ENCODE measurements around the gene TRAK1. TPM values are rescaled to one million over a fixed set of nuclear protein-coding genes. Genes with fewer than 3 reads are reported as not detected.

TRAK1 gene
- total and polyA plus RNA-seq, 4 donors = 18.2 to 65.4 (median 32.5) TPM

DNA sequence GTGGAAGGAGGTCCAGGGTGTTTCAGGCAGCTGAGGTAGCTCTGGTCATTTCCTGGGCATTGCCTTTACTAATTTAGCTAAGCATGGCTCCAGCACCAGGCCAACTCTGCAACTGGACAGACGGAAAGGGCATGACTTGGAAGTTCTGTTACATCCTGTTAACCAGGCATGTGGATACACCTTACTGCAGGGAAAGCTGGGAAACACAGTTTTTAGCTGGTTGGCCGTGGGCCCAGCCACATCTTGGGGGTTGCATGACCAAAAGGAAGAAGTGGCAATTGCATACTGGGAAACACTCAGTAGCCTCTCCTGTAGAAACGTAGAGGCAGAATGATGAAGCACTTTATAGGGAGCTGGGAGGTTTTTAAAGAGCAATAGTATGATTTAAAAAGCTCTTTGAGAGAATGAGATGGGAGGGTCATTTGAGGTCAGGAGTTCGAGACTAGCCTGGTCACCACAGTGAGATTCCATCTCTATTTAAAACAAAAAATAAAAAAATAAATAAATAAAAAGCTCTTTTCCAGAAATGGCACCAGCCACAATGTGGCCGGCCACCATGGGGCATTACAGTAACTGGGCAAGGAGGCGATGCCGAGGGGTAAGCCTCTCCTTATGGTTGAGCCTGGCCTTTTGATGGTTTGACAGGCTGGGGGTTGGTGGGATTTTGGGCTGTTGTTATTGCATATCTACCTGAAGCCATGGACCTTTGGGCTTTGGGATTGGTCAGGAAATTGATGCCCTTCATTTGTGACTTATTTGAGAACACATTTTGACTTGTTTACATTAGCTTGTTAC, 28.6 kb downstream of the TRAK1 start:
- no peak overlapping the region for H3K4me3 ChIP-seq
- no peaks in the 10 kb centered on the region for H3K36me3 ChIP-seq (ENCODE audit: control insufficient read depth in 4 of 4, insufficient read depth in 4 of 4, low read length in 4 of 4)
- ATAC-seq (ENCODE audit: insufficient read depth, low FRiP score) (no peak), DNase-seq (no peak)
- H3K27me3 ChIP-seq (ENCODE audit: control insufficient read depth in 3 of 3, insufficient read depth in 3 of 3, low read length in 2 of 3) = no peaks in the 10 kb centered on the region
- TF ChIP-seq, protein P1, sequence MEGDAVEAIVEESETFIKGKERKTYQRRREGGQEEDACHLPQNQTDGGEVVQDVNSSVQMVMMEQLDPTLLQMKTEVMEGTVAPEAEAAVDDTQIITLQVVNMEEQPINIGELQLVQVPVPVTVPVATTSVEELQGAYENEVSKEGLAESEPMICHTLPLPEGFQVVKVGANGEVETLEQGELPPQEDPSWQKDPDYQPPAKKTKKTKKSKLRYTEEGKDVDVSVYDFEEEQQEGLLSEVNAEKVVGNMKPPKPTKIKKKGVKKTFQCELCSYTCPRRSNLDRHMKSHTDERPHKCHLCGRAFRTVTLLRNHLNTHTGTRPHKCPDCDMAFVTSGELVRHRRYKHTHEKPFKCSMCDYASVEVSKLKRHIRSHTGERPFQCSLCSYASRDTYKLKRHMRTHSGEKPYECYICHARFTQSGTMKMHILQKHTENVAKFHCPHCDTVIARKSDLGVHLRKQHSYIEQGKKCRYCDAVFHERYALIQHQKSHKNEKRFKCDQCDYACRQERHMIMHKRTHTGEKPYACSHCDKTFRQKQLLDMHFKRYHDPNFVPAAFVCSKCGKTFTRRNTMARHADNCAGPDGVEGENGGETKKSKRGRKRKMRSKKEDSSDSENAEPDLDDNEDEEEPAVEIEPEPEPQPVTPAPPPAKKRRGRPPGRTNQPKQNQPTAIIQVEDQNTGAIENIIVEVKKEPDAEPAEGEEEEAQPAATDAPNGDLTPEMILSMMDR (IDR thresholded peaks at IDR 0.05; ENCODE audit: control extremely low read depth, extremely low read depth) = no peak
- no peak overlapping the region for H3K9ac ChIP-seq (ENCODE audit: insufficient read depth in 1 of 2, low read length in 2 of 2)
- H3K27ac ChIP-seq (ENCODE audit: low read depth in 1 of 2, low read length in 1 of 2) = peak overlapping the region in 1 of 2 donors; percentile 32
- no peaks in the 10 kb centered on the region for H3K9me3 ChIP-seq (ENCODE audit: control insufficient read depth in 4 of 4, insufficient read depth in 3 of 4, low read length in 3 of 4)
- peaks cover 0 to 38% (median 3%) of the 10 kb centered on the region in 5 donors for H3K4me1 ChIP-seq (ENCODE audit: control insufficient read depth in 5 of 5, insufficient read depth in 5 of 5, low read length in 5 of 5)
- whole genome bisulfite sequencing, 2 donors = 50 to 61% methylated on average over 7 of the region's 7 CpGs

DNA sequence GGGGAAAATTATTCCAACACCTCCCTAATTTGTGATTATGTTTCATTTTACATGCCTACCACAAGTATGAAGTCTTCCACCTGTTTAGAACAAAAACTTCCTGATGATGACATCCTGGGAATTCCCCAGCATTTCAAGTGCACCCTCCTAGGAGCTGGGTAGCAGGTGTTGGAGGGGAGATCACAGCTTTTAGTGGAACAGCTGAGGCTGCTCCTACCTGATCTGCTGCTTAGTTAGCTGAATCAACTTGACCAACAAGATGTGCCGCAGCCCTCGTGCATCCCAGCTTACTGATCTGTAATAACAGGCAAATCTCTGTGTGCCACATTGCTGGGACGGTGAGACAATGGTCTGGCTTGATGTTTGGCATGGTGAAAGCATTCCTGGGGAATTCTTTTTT, 29.7 kb downstream of the TRAK1 start:
- Histone ChIP-seq H3K4me3 (no peak overlapping the region), H3K27me3 (ENCODE audit: control insufficient read depth in 3 of 3, insufficient read depth in 3 of 3, low read length in 2 of 3) (no peaks in the 10 kb centered on the region), H3K27ac (ENCODE audit: low read depth in 1 of 2, low read length in 1 of 2) (no peak overlapping the region), H3K9me3 (ENCODE audit: control insufficient read depth in 4 of 4, insufficient read depth in 3 of 4, low read length in 3 of 4) (no peaks in the 10 kb centered on the region), H3K4me1 (ENCODE audit: control insufficient read depth in 5 of 5, insufficient read depth in 5 of 5, low read length in 5 of 5) (peaks cover 0 to 38% (median 3%) of the 10 kb centered on the region in 5 donors), H3K36me3 (ENCODE audit: control insufficient read depth in 4 of 4, insufficient read depth in 4 of 4, low read length in 4 of 4) (peaks cover 0 to 2% (median 0%) of the 10 kb centered on the region in 4 donors), H3K9ac (ENCODE audit: insufficient read depth in 1 of 2, low read length in 2 of 2) (no peak overlapping the region)
- ATAC-seq (ENCODE audit: insufficient read depth, low FRiP score) = no peak
- 56 to 82% methylated on average over 3 of the region's 3 CpGs for WGBS, 2 donors
- TF ChIP-seq, protein P1 (IDR thresholded peaks at IDR 0.05; ENCODE audit: control extremely low read depth, extremely low read depth) = no peak
- DNase-seq = no peak

- Histone ChIP-seq H3K9ac (ENCODE audit: insufficient read depth in 1 of 2, low read length in 2 of 2) (no peak overlapping the region), H3K27me3 (ENCODE audit: control insufficient read depth in 3 of 3, insufficient read depth in 3 of 3, low read length in 2 of 3) (no peaks in the 10 kb centered on the region), H3K4me1 (ENCODE audit: control insufficient read depth in 5 of 5, insufficient read depth in 5 of 5, low read length in 5 of 5) (peaks cover 0 to 31% (median 0%) of the 10 kb centered on the region in 5 donors), H3K36me3 (ENCODE audit: control insufficient read depth in 4 of 4, insufficient read depth in 4 of 4, low read length in 4 of 4) (peaks cover 0 to 7% (median 2%) of the 10 kb centered on the region in 4 donors), H3K4me3 (no peak overlapping the region), H3K9me3 (ENCODE audit: control insufficient read depth in 4 of 4, insufficient read depth in 3 of 4, low read length in 3 of 4) (no peaks in the 10 kb centered on the region), H3K27ac (ENCODE audit: low read depth in 1 of 2, low read length in 1 of 2) (peak overlapping the region; percentile 64 to 65)
- TF ChIP-seq, protein P1 (IDR thresholded peaks at IDR 0.05; ENCODE audit: control extremely low read depth, extremely low read depth) = no peak
- ATAC-seq (ENCODE audit: insufficient read depth, low FRiP score) (no peak), DNase-seq (no peak)
- WGBS, 2 donors = 82 to 92% methylated on average over 4 of the region's 4 CpGs
Measured at GRCh38 chr3:42122261-42123011, 31.3 kb downstream of the TRAK1 start.

Measured in lung (tissue), 12 donors.